Smooth muscle cell (in vitro differentiated cells): ENCODE measurements around the gene TGFA. TPM values are rescaled to one million over a fixed set of nuclear protein-coding genes. Genes with fewer than 3 reads are reported as not detected.

Source experiments
- DNase-seq: peaks from one replicate; lab custom pipeline; 2025; ENCODE audit not compliant: unreplicated experiment; lab: John Stamatoyannopoulos, UW
- H2AFZ ChIP-seq: fragments of 200-600 bp; sonication (generic); 2 replicates; pipeline ENCODE4 v1.6.0; 2016; ENCODE audit warnings: antibody characterized with exemption, low read depth, mild to moderate bottlenecking
- H3F3A ChIP-seq: fragments of 200-600 bp; sonication (generic); 2 replicates; pipeline ENCODE4 v1.6.0; 2017; ENCODE audit warnings: antibody characterized with exemption, low read depth
- H3K27ac ChIP-seq: fragments of 200-600 bp; sonication (generic); 2 replicates; pipeline ENCODE4 v1.5.1; 2016; ENCODE audit warnings: low read depth, mild to moderate bottlenecking
- H3K27me3 ChIP-seq: fragments of 200-600 bp; sonication (generic); 2 replicates; pipeline ENCODE4 v1.6.1; 2016; ENCODE audit warnings: low read depth, mild to moderate bottlenecking
- H3K36me3 ChIP-seq: fragments of 200-600 bp; sonication (generic); 2 replicates; pipeline ENCODE4 v1.5.1; 2016; ENCODE audit warnings: low read depth
- H3K4me1 ChIP-seq: fragments of 200-600 bp; sonication (generic); 2 replicates; pipeline ENCODE4 v1.5.1; 2016; ENCODE audit warnings: low read depth
- H3K4me2 ChIP-seq: fragments of 200-600 bp; sonication (generic); 2 replicates; pipeline ENCODE4 v1.6.0; 2016; ENCODE audit warnings: mild to moderate bottlenecking
- H3K4me3 ChIP-seq: fragments of 200-600 bp; sonication (generic); 2 replicates; pipeline ENCODE4 v1.5.1; 2016; ENCODE audit warnings: mild to moderate bottlenecking
- H3K79me2 ChIP-seq: fragments of 200-600 bp; sonication (generic); 2 replicates; pipeline ENCODE4 v1.6.0; 2016; ENCODE audit warnings: low read depth, mild to moderate bottlenecking
- H3K9ac ChIP-seq: fragments of 200-600 bp; sonication (generic); 2 replicates; pipeline ENCODE4 v1.6.0; 2016; ENCODE audit warnings: low read depth
- H3K9me3 ChIP-seq: fragments of 200-600 bp; sonication (generic); replicated peaks from 2 replicates; pipeline ENCODE4 v1.5.1; 2016; ENCODE audit warnings: low read depth
- H4K20me1 ChIP-seq: fragments of 200-600 bp; sonication (generic); 2 replicates; pipeline ENCODE4 v1.6.0; 2016; ENCODE audit warnings: low read depth
- CTCF ChIP-seq: fragments of 200-600 bp; sonication (generic); IDR thresholded peaks from 2 replicates; pipeline ENCODE4 v1.5.1; 2017; ENCODE audit warnings: borderline replicate concordance, mild to moderate bottlenecking, antibody characterized with exemption; ENCODE audit not compliant: insufficient read depth, poor library complexity, severe bottlenecking
- WGBS: methylation state at CpG from one replicate; pipeline ENCODE4 v1.1.7; 2016; ENCODE audit warnings: low lambda C conversion rate; 5-methylcytosine and 5-hydroxymethylcytosine counted together
- polyA plus RNA-seq: library from polyadenylated mRNA; unstranded; fragments of >200 nt; fragmentation: Nextera tagmentation; extraction: Ambion mirVana; gene quantifications from 2 replicates; pipeline ENCODE4 v1.2.1, GENCODE V29; 2016
- total RNA-seq: library from RNA; depleted of rRNA; stranded (reverse); fragments of >200 nt; gene quantifications from 2 replicates; pipeline ENCODE4 v1.2.3, GENCODE V29; 2014

The TGFA gene
- total and polyA plus RNA-seq, 2 experiments from 2014 or later = 0.21 to 2.4 TPM

- H4K20me1 ChIP-seq = no peaks in the 10 kb centered on the region
- no peak overlapping the region for H3K4me2 ChIP-seq
- H2AFZ ChIP-seq = no peak overlapping the region
- H3K9ac ChIP-seq = no peak overlapping the region
- H3K27me3 ChIP-seq = peaks cover 21% of the 10 kb centered on the region
- DNase-seq = no peak
- H3K27ac ChIP-seq = no peak overlapping the region
- H3K4me1 ChIP-seq = no peaks in the 10 kb centered on the region
- H3F3A ChIP-seq = no peaks in the 10 kb centered on the region
- TF ChIP-seq CTCF = no peak
- 79% methylated on average over 4 of the region's 4 CpGs for WGBS
- peaks cover 3% of the 10 kb centered on the region for H3K9me3 ChIP-seq
- H3K79me2 ChIP-seq = no peaks in the 10 kb centered on the region
- no peaks in the 10 kb centered on the region for H3K36me3 ChIP-seq
- no peak overlapping the region for H3K4me3 ChIP-seq
These were observed 121.8 kb downstream of the TGFA start for GRCh38 chr2:70431716-70432347.

- Histone ChIP-seq H4K20me1 (no peaks in the 10 kb centered on the region), H3K9me3 (no peaks in the 10 kb centered on the region), H3K4me3 (no peak overlapping the region), H3K79me2 (no peaks in the 10 kb centered on the region), H3K27ac (no peak overlapping the region), H3K4me2 (no peak overlapping the region), H2AFZ (no peak overlapping the region), H3K9ac (no peak overlapping the region), H3F3A (no peaks in the 10 kb centered on the region), H3K27me3 (peaks cover 15% of the 10 kb centered on the region), H3K4me1 (no peaks in the 10 kb centered on the region), H3K36me3 (no peaks in the 10 kb centered on the region)
- no peak for DNase-seq
- WGBS = 100% methylated on average over 2 of the region's 2 CpGs
- no peak for TF ChIP-seq CTCF
These were observed 127.3 kb downstream of the TGFA start for GRCh38 chr2:70426341-70426740.

GRCh38 chr2:70425682-70426301, 127.8 kb downstream of the TGFA start:
- H3K36me3 ChIP-seq = no peaks in the 10 kb centered on the region
- H3K9me3 ChIP-seq = no peaks in the 10 kb centered on the region
- H3F3A ChIP-seq = no peaks in the 10 kb centered on the region
- H3K79me2 ChIP-seq = no peaks in the 10 kb centered on the region
- no peak overlapping the region for H2AFZ ChIP-seq
- H3K4me1 ChIP-seq = no peaks in the 10 kb centered on the region
- no peak for TF ChIP-seq CTCF
- H3K27me3 ChIP-seq = peaks cover 15% of the 10 kb centered on the region
- no peak overlapping the region for H3K4me2 ChIP-seq
- 85% methylated on average over 7 of the region's 7 CpGs for WGBS
- H3K4me3 ChIP-seq = no peak overlapping the region
- H3K27ac ChIP-seq = no peak overlapping the region
- H3K9ac ChIP-seq = no peak overlapping the region
- H4K20me1 ChIP-seq = no peaks in the 10 kb centered on the region
- no peak for DNase-seq

GRCh38 chr2:70420740-70421139, 132.9 kb downstream of the TGFA start:
- 86% methylated on average over 8 of the region's 8 CpGs for WGBS
- H3K4me1 ChIP-seq = peaks cover 8% of the 10 kb centered on the region
- no peak for TF ChIP-seq CTCF
- peaks cover 15% of the 10 kb centered on the region for H3K27me3 ChIP-seq
- no peaks in the 10 kb centered on the region for H3F3A ChIP-seq
- DNase-seq = no peak
- no peaks in the 10 kb centered on the region for H4K20me1 ChIP-seq
- H3K4me2 ChIP-seq = no peak overlapping the region
- no peak overlapping the region for H3K9ac ChIP-seq
- no peaks in the 10 kb centered on the region for H3K36me3 ChIP-seq
- no peaks in the 10 kb centered on the region for H3K9me3 ChIP-seq
- no peak overlapping the region for H3K4me3 ChIP-seq
- H3K79me2 ChIP-seq = no peaks in the 10 kb centered on the region
- no peak overlapping the region for H2AFZ ChIP-seq
- no peak overlapping the region for H3K27ac ChIP-seq
